Measurements from ENCODE around the gene NINL. TPM values are rescaled to one million over a fixed set of nuclear protein-coding genes. Genes with fewer than 3 reads are reported as not detected.

Gene NINL
- total RNA-seq, 1 experiment from 2014 or later, result 13.6 TPM

DNA sequence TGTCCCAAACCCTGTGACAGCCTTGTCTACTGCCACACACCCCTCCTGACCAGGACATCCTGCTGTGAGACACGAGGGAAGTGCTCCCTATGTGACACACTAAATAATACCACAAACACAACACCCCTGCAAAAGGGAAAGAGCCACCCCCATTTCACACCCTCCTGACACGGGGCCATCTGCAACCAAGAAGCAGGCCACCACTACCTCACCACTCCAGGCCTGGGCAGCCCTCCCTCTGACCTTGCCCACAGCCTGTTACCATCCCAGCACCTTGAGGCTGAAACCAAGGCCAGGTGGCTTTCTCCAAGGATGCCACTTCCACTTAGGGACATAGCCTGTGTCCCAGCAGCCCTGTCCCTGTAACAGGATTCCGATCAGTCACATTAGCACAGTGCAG, 68.2 kb downstream of the NINL start:
- Histone ChIP-seq H3K27me3 (replicated peaks; ENCODE audit: control insufficient read depth, insufficient read depth, low read length) (no peaks in the 10 kb centered on the region), H3K36me3 (ENCODE audit: control insufficient read depth, insufficient read depth, low read length) (no peaks in the 10 kb centered on the region), H3K4me3 (ENCODE audit: low read depth, low read length) (no peak overlapping the region), H3K9me3 (peaks cover 26% of the 10 kb centered on the region), H3K4me1 (no peaks in the 10 kb centered on the region)
- ChIA-PET POLR2A (no interaction called here), CTCF (no interaction called here)
- no TSS peak for BruUV-seq (replicated peaks)
- H3K4me3 Mint-ChIP-seq (ENCODE audit: unreplicated experiment), result no peak overlapping the region
- intact Hi-C loops (cut with micrococcal nuclease; ENCODE audit: unreplicated experiment), result no loop called here
- H3K9me3 Mint-ChIP-seq (ENCODE audit: unreplicated experiment), result peaks cover 26% of the 10 kb centered on the region
- H3K27me3 Mint-ChIP-seq (ENCODE audit: insufficient read depth, unreplicated experiment), result no peaks in the 10 kb centered on the region
- H3K4me1 Mint-ChIP-seq (ENCODE audit: low read depth, unreplicated experiment), result no peaks in the 10 kb centered on the region
- TF ChIP-seq, protein P1, sequence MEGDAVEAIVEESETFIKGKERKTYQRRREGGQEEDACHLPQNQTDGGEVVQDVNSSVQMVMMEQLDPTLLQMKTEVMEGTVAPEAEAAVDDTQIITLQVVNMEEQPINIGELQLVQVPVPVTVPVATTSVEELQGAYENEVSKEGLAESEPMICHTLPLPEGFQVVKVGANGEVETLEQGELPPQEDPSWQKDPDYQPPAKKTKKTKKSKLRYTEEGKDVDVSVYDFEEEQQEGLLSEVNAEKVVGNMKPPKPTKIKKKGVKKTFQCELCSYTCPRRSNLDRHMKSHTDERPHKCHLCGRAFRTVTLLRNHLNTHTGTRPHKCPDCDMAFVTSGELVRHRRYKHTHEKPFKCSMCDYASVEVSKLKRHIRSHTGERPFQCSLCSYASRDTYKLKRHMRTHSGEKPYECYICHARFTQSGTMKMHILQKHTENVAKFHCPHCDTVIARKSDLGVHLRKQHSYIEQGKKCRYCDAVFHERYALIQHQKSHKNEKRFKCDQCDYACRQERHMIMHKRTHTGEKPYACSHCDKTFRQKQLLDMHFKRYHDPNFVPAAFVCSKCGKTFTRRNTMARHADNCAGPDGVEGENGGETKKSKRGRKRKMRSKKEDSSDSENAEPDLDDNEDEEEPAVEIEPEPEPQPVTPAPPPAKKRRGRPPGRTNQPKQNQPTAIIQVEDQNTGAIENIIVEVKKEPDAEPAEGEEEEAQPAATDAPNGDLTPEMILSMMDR (IDR thresholded peaks at IDR 0.05; ENCODE audit: insufficient read depth in 1 of 2, low read depth in 1 of 2, low read length in 1 of 2, severe bottlenecking in 1 of 2, unreplicated experiment in 1 of 2), result no peak
- no peak overlapping the region for H3K27ac Mint-ChIP-seq (ENCODE audit: unreplicated experiment)
- peaks cover 34% of the 10 kb centered on the region for H3K36me3 Mint-ChIP-seq (ENCODE audit: insufficient read depth, unreplicated experiment)
- DNase-seq, result no peak

DNA sequence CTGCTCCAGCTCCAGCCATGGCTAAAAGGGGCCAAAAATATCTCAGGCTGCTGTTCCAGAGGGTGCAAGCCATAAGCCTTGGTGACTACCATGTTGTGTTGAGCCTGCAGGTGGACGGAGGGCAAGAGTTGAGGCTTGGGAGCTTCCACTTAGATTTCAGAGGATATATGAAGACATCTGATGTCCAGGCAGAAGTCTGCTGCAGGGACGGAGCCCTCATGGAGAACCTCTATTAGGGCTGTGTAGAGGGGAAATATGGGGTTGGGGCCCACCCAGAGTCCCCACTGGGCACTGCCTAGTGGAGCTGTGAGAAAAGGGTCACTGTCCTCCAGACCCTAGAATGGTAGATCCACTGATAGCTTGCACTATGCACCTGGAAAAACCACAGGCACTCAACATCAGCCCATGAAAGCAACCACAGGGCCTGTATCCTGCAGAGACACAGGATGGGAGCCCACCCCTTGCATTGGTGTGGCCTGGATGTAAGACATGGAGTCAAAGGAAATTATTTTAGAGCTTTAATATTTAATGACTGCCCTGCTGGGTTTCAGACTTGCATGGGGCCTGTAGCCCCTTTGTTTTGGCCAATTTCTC, 70.5 kb downstream of the NINL start:
- TF ChIP-seq, protein P1 (IDR thresholded peaks at IDR 0.05; ENCODE audit: insufficient read depth in 1 of 2, low read depth in 1 of 2, low read length in 1 of 2, severe bottlenecking in 1 of 2, unreplicated experiment in 1 of 2), result no peak
- Histone ChIP-seq H3K36me3 (ENCODE audit: control insufficient read depth, insufficient read depth, low read length) (no peaks in the 10 kb centered on the region), H3K4me1 (no peaks in the 10 kb centered on the region), H3K27me3 (replicated peaks; ENCODE audit: control insufficient read depth, insufficient read depth, low read length) (no peaks in the 10 kb centered on the region), H3K9me3 (peaks cover 26% of the 10 kb centered on the region), H3K4me3 (ENCODE audit: low read depth, low read length) (no peak overlapping the region)
- Mint-ChIP-seq H3K36me3 (ENCODE audit: insufficient read depth, unreplicated experiment) (peaks cover 33% of the 10 kb centered on the region), H3K27ac (ENCODE audit: unreplicated experiment) (no peak overlapping the region), H3K27me3 (ENCODE audit: insufficient read depth, unreplicated experiment) (no peaks in the 10 kb centered on the region), H3K4me1 (ENCODE audit: low read depth, unreplicated experiment) (no peaks in the 10 kb centered on the region), H3K9me3 (ENCODE audit: unreplicated experiment) (peaks cover 26% of the 10 kb centered on the region), H3K4me3 (ENCODE audit: unreplicated experiment) (no peak overlapping the region)
- no peak for DNase-seq
- intact Hi-C loops (cut with micrococcal nuclease; ENCODE audit: unreplicated experiment), result no loop called here
- no TSS peak for BruUV-seq (replicated peaks)
- ChIA-PET POLR2A (no interaction called here), CTCF (no interaction called here)

DNA sequence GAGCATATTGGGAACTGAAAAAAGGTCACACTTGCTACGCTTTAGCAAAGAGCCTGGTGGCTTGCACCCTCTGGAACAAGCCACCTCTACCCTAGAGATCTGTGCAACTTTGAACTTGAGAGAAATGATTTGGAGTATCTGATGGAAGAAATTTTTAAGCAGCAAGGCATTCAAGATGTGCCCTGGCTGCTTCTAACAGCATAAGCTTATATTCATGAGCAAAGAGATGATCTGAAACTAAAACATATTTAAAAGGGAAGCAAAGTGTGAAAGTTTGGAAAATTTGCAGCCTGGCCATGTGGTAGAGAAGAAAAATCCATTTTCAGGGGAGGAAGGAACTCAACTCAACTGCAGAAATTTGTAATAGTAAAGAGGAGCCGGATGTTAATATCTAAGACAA, 71.1 kb downstream of the NINL start:
- peaks cover 24% of the 10 kb centered on the region for H3K9me3 ChIP-seq
- Mint-ChIP-seq H3K4me1 (ENCODE audit: low read depth, unreplicated experiment) (no peaks in the 10 kb centered on the region), H3K27me3 (ENCODE audit: insufficient read depth, unreplicated experiment) (no peaks in the 10 kb centered on the region), H3K27ac (ENCODE audit: unreplicated experiment) (no peak overlapping the region), H3K36me3 (ENCODE audit: insufficient read depth, unreplicated experiment) (peaks cover 33% of the 10 kb centered on the region), H3K4me3 (ENCODE audit: unreplicated experiment) (no peak overlapping the region), H3K9me3 (ENCODE audit: unreplicated experiment) (peaks cover 26% of the 10 kb centered on the region)
- DNase-seq, result no peak
- no peaks in the 10 kb centered on the region for H3K27me3 ChIP-seq (replicated peaks; ENCODE audit: control insufficient read depth, insufficient read depth, low read length)
- CTCF ChIA-PET, result no interaction called here
- POLR2A ChIA-PET, result interaction anchor here (0.7 kb wide), 1 partner anchor 107 kb away, joined by 3 read pairs; the partner anchor contains the start of gene GINS1
- no peaks in the 10 kb centered on the region for H3K4me1 ChIP-seq
- TF ChIP-seq, protein P1 (IDR thresholded peaks at IDR 0.05; ENCODE audit: insufficient read depth in 1 of 2, low read depth in 1 of 2, low read length in 1 of 2, severe bottlenecking in 1 of 2, unreplicated experiment in 1 of 2), result no peak
- H3K4me3 ChIP-seq (ENCODE audit: low read depth, low read length), result no peak overlapping the region
- H3K36me3 ChIP-seq (ENCODE audit: control insufficient read depth, insufficient read depth, low read length), result no peaks in the 10 kb centered on the region
- intact Hi-C loops (cut with micrococcal nuclease; ENCODE audit: unreplicated experiment), result no loop called here
- BruUV-seq (replicated peaks), result no TSS peak
